Hepatocyte (in vitro differentiated cells): Measurements from ENCODE around the gene EIF3D. TPM values are rescaled to one million over a fixed set of nuclear protein-coding genes. Genes with fewer than 3 reads are reported as not detected.
A peak's percentile ranks its signal among the peaks of the same experiment; 100 is the strongest.

Experiments
- DNase-seq: peaks from one replicate; pipeline ENCODE4 v3.0.0-alpha.2; 2016; ENCODE audit warnings: low spot score
- H2AFZ ChIP-seq: fragments of 200-600 bp; sonication (generic); 2 replicates; pipeline ENCODE4 v1.6.0; 2016; ENCODE audit warnings: antibody characterized with exemption, mild to moderate bottlenecking
- H3K27ac ChIP-seq: fragments of 200-600 bp; sonication (generic); 2 replicates; pipeline ENCODE4 v1.5.1; 2016; ENCODE audit warnings: mild to moderate bottlenecking
- H3K27me3 ChIP-seq: fragments of 200-600 bp; sonication (generic); 2 replicates; pipeline ENCODE4 v1.6.1; 2016
- H3K36me3 ChIP-seq: fragments of 200-600 bp; sonication (generic); replicated peaks from 2 replicates; pipeline ENCODE4 v1.5.1; 2016; ENCODE audit warnings: low read depth; ENCODE audit not compliant: insufficient read depth
- H3K4me1 ChIP-seq: fragments of 200-600 bp; sonication (generic); 2 replicates; pipeline ENCODE4 v1.5.1; 2016; ENCODE audit warnings: mild to moderate bottlenecking, moderate library complexity; ENCODE audit not compliant: insufficient read depth
- H3K4me2 ChIP-seq: fragments of 200-600 bp; sonication (generic); 2 replicates; pipeline ENCODE4 v1.6.0; 2016
- H3K4me3 ChIP-seq: fragments of 200-600 bp; sonication (generic); 2 replicates; pipeline ENCODE4 v1.5.1; 2016; ENCODE audit warnings: mild to moderate bottlenecking
- H3K79me2 ChIP-seq: fragments of 200-600 bp; sonication (generic); 2 replicates; pipeline ENCODE4 v1.6.0; 2017; ENCODE audit warnings: mild to moderate bottlenecking
- H3K9me2 ChIP-seq: fragments of 200-600 bp; sonication (generic); replicated peaks from 2 replicates; pipeline ENCODE4 v1.6.0; 2017; ENCODE audit warnings: mild to moderate bottlenecking; ENCODE audit not compliant: insufficient read depth
- H3K9me3 ChIP-seq: fragments of 200-600 bp; sonication (generic); 2 replicates; pipeline ENCODE4 v1.5.1; 2016; ENCODE audit warnings: low read depth, mild to moderate bottlenecking
- H4K20me1 ChIP-seq: fragments of 200-600 bp; sonication (generic); 2 replicates; pipeline ENCODE4 v1.6.0; 2016; ENCODE audit warnings: mild to moderate bottlenecking; ENCODE audit not compliant: insufficient read depth, poor library complexity, severe bottlenecking
- EZH2 ChIP-seq: fragments of 200-600 bp; sonication (generic); IDR thresholded peaks from 2 replicates; pipeline ENCODE4 v1.6.1; 2016; ENCODE audit warnings: antibody characterized with exemption, mild to moderate bottlenecking, borderline replicate concordance
- EZH2phosphoT487 ChIP-seq: fragments of 200-600 bp; sonication (generic); IDR thresholded peaks from one replicate; pipeline ENCODE4 v1.6.1; 2018; ENCODE audit warnings: antibody characterized with exemption, mild to moderate bottlenecking, low read depth, moderate library complexity; ENCODE audit not compliant: unreplicated experiment, severe bottlenecking
- WGBS: methylation state at CpG from one replicate; pipeline ENCODE4 v1.1.6; 2016; ENCODE audit warnings: low lambda C conversion rate; ENCODE audit errors: missing lambda C conversion rate; 5-methylcytosine and 5-hydroxymethylcytosine counted together
- polyA plus RNA-seq: library from polyadenylated mRNA; unstranded; fragments of >200 nt; fragmentation: Nextera tagmentation; extraction: Ambion mirVana; gene quantifications from 2 replicates; pipeline ENCODE4 v1.2.1, GENCODE V29; 2016
- total RNA-seq: library from RNA; depleted of rRNA; stranded (reverse); fragments of >200 nt; gene quantifications from 2 replicates; pipeline ENCODE4 v1.2.3, GENCODE V29; 2014
- TF ChIP-seq, protein P1 (sequence below): fragments of 200-600 bp; sonication (generic); IDR thresholded peaks from 2 replicates; pipeline ENCODE4 v1.5.1; 2016; ENCODE audit warnings: antibody characterized with exemption, mild to moderate bottlenecking; ENCODE audit not compliant: poor library complexity

The EIF3D gene
- total and polyA plus RNA-seq, 2 experiments from 2014 or later: 70.4 to 171 TPM

DNA sequence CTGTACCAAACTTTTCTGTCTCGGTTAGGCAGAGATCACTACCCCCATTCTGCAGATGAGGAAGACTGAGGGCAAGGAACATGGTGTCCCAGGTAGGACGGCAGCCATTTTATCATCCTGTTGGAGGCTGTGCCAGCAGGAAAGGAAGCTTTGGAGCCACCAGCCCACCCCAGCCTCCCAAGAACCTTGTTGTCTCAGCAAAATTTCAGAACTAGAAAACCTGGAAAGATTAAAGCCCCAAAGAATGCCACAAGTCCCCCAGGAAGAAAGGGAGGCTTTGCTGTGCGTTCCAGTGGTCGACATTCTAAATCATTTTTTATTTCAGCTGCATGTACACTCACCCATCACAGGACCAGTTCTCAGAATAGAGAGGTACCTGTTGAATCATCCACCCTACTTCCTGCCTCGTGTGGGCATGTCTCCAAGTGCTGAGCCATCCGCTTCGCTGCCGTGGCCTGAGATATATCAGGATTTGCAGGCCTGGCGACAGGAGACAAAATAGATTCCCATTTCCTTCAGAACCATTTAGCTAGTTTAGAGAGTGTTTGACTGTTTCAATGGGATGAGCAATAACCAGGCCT lies 13.0 kb upstream of the EIF3D start:
- Histone ChIP-seq H3K27me3 (no peaks in the 10 kb centered on the region), H4K20me1 (no peaks in the 10 kb centered on the region), H3K4me1 (no peaks in the 10 kb centered on the region), H3K79me2 (no peaks in the 10 kb centered on the region), H3K36me3 (no peaks in the 10 kb centered on the region), H3K9me2 (no peaks in the 10 kb centered on the region), H3K27ac (no peak overlapping the region), H2AFZ (no peak overlapping the region), H3K9me3 (no peaks in the 10 kb centered on the region), H3K4me3 (no peak overlapping the region), H3K4me2 (no peak overlapping the region)
- 68% methylated on average over 9 of the region's 9 CpGs for WGBS
- TF ChIP-seq EZH2: no peak
- TF ChIP-seq, protein P1, sequence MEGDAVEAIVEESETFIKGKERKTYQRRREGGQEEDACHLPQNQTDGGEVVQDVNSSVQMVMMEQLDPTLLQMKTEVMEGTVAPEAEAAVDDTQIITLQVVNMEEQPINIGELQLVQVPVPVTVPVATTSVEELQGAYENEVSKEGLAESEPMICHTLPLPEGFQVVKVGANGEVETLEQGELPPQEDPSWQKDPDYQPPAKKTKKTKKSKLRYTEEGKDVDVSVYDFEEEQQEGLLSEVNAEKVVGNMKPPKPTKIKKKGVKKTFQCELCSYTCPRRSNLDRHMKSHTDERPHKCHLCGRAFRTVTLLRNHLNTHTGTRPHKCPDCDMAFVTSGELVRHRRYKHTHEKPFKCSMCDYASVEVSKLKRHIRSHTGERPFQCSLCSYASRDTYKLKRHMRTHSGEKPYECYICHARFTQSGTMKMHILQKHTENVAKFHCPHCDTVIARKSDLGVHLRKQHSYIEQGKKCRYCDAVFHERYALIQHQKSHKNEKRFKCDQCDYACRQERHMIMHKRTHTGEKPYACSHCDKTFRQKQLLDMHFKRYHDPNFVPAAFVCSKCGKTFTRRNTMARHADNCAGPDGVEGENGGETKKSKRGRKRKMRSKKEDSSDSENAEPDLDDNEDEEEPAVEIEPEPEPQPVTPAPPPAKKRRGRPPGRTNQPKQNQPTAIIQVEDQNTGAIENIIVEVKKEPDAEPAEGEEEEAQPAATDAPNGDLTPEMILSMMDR: no peak
- TF ChIP-seq EZH2phosphoT487: no peak
- DNase-seq: peak; percentile 45

DNA sequence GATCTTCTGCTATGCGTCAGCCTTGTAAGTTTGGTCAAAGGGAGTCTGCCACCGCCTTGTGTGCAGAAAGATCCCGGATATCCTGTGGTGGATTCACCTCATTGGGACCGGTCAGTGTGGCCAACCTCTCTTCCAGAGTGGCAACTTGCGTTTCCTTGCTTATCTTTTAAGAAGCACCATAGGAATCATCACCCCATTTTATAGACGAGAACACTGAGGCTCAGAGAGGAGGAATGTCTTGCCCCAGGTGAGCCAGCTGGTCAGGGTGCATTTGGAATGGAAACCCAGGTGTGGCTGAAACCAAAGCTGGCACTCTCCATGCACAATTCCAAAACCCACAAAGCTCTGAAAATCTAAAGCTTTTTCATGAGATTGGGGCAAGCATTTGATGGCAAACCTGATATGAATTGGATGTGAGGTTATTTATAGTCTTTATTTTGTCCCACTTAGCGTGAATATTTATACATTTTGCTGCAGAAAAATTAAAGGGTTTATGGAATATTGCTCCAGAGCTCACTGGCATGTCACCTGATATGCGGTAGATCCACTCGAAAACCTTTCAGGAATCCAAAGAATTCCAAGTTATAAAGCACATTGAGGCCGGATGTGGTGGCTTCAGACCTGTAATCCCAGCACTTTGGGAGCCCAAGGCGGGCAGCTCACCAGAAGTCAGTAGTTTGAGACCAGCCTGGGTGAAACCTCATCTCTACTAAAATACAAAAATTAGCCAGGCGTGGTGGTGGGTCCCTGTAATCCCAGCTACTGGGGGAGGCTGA lies 12.1 kb upstream of the EIF3D start:
- Histone ChIP-seq H3K27ac (no peak overlapping the region), H3K9me3 (no peaks in the 10 kb centered on the region), H3K4me2 (no peak overlapping the region), H3K36me3 (no peaks in the 10 kb centered on the region), H3K9me2 (no peaks in the 10 kb centered on the region), H4K20me1 (no peaks in the 10 kb centered on the region), H3K79me2 (no peaks in the 10 kb centered on the region), H3K4me3 (no peak overlapping the region), H3K27me3 (no peaks in the 10 kb centered on the region), H3K4me1 (no peaks in the 10 kb centered on the region), H2AFZ (no peak overlapping the region)
- DNase-seq: no peak
- 77% methylated on average over 12 of the region's 12 CpGs for WGBS
- TF ChIP-seq, protein P1: no peak
- TF ChIP-seq EZH2phosphoT487 (no peak), EZH2 (no peak)

DNA sequence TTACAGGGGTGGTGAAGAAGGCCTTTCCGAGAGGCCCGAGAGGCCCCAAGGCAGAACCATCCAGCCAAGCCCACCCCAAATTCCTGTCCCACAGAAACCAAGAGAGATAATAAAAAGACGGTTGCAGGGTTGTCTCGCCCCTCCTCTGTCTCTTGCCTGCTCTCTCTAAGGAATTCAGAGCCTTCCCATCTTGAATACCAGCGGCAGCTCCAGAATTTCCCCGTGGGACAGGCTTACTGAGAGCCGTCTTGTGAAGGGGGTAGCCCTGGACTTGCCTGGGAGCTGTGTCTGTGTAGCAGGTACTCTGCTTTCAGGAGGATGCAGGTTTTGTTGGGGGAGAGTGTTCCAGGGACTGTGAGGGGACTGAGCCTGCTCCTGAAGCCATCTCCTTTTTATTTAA lies 9.6 kb upstream of the EIF3D start:
- Histone ChIP-seq H3K9me3 (no peaks in the 10 kb centered on the region), H3K9me2 (no peaks in the 10 kb centered on the region), H3K4me3 (no peak overlapping the region), H3K4me2 (no peak overlapping the region), H2AFZ (no peak overlapping the region), H3K4me1 (no peaks in the 10 kb centered on the region), H3K79me2 (no peaks in the 10 kb centered on the region), H3K36me3 (no peaks in the 10 kb centered on the region), H3K27ac (no peak overlapping the region), H4K20me1 (no peaks in the 10 kb centered on the region), H3K27me3 (no peaks in the 10 kb centered on the region)
- WGBS: 57% methylated on average over 7 of the region's 7 CpGs
- no peak for DNase-seq
- TF ChIP-seq EZH2phosphoT487 (no peak), EZH2 (no peak)
- TF ChIP-seq, protein P1: no peak
